H1 (cell line): ENCODE results near the gene IDI1. TPM values are rescaled to one million over a fixed set of nuclear protein-coding genes. Genes with fewer than 3 reads are reported as not detected.

Experiments used
- CTCF ChIA-PET: fragments of 300-600 bp; sonication (Branson Sonifier 250); formaldehyde crosslinking; loops from one replicate; lab custom pipeline; 2021; ENCODE audit not compliant: partially characterized antibody; lab: Charles Lee
- POLR2A ChIA-PET: fragments of 300-600 bp; sonication (Branson Sonifier 250); formaldehyde crosslinking; loops from one replicate; lab custom pipeline; 2021; ENCODE audit warnings: inconsistent platforms; ENCODE audit not compliant: partially characterized antibody; lab: Charles Lee
- DNase-seq, 2 experiments: peaks; one replicate each; pipeline versions ENCODE4 v3.0.0 to v3.0.0-alpha.2; 2010 to 2022; ENCODE audit warnings: low spot score in 2 of 2, low read depth in 1 of 2, mixed read lengths in 1 of 2
- FAIRE-seq: peaks from 2 replicates; lab custom pipeline; 2011; peaks lifted over from hg19 to GRCh38; lab: Jason Lieb, UNC
- H2AFZ ChIP-seq: 2 replicates; pipeline ENCODE4 v1.8.1; 2012; ENCODE audit warnings: low read length, inconsistent platforms
- H2AK5ac ChIP-seq: 2 replicates; pipeline ENCODE4 v1.6.1; 2013; ENCODE audit warnings: low read depth, low read length
- H2BK120ac ChIP-seq: replicated peaks from 2 replicates; pipeline ENCODE3; 2013; ENCODE audit warnings: low read depth, low read length, inconsistent platforms
- H2BK12ac ChIP-seq: 2 replicates; pipeline ENCODE4 v1.6.1; 2013; ENCODE audit warnings: low read depth, low read length
- H2BK15ac ChIP-seq: 2 replicates; pipeline ENCODE4 v1.6.1; 2013; ENCODE audit warnings: low read length
- H2BK20ac ChIP-seq: 2 replicates; pipeline ENCODE4 v1.6.1; 2013; ENCODE audit warnings: low read length
- H2BK5ac ChIP-seq: 2 replicates; pipeline ENCODE4 v1.6.1; 2013; ENCODE audit warnings: low read depth, low read length
- H3K14ac ChIP-seq: 2 replicates; pipeline ENCODE4 v1.6.1; 2013; ENCODE audit warnings: inconsistent platforms; ENCODE audit not compliant: insufficient read length
- H3K18ac ChIP-seq: 2 replicates; pipeline ENCODE4 v1.6.1; 2013; ENCODE audit warnings: low read length; ENCODE audit errors: extremely low read depth
- H3K23ac ChIP-seq: 2 replicates; pipeline ENCODE4 v1.6.1; 2013; ENCODE audit warnings: inconsistent platforms; ENCODE audit not compliant: insufficient read length
- H3K23me2 ChIP-seq: 2 replicates; pipeline ENCODE4 v1.6.1; 2013; ENCODE audit warnings: low read depth, low read length
- H3K27ac ChIP-seq: 2 replicates; pipeline ENCODE4 v1.6.1; 2011; ENCODE audit warnings: low read depth, low read length, inconsistent platforms
- H3K27me3 ChIP-seq, 4 experiments: replicated peaks in 1 of 4; 1 replicate in 1 of 4; 2 replicates in 3 of 4; pipeline versions ENCODE4 v1.6.1 to v1.8.1; 2011 to 2013; ENCODE audit warnings: low read length in 3 of 4, mild to moderate bottlenecking in 3 of 4, inconsistent platforms in 2 of 4, mixed read lengths in 2 of 4, moderate library complexity in 1 of 4; ENCODE audit not compliant: control insufficient read depth in 3 of 4, insufficient read depth in 3 of 4; ENCODE audit errors: extremely low read depth in 1 of 4
- H3K36me3 ChIP-seq, 4 experiments: 2 replicates each; pipeline versions ENCODE4 v1.6.1 to v1.8.1; 2011 to 2013; ENCODE audit warnings: mild to moderate bottlenecking in 4 of 4, low read length in 3 of 4, moderate library complexity in 2 of 4, control low read depth in 1 of 4, inconsistent platforms in 1 of 4; ENCODE audit not compliant: insufficient read depth in 4 of 4, control insufficient read depth in 2 of 4
- H3K4ac ChIP-seq: replicated peaks from 2 replicates; pipeline ENCODE3; 2013; ENCODE audit warnings: low read length, low read depth, mixed read lengths, inconsistent platforms; ENCODE audit not compliant: insufficient read length
- H3K4me1 ChIP-seq, 4 experiments: replicated peaks in 1 of 4; 1 replicate in 1 of 4; 2 replicates in 3 of 4; pipeline versions ENCODE4 v1.6.1 to v1.8.1; 2011 to 2013; ENCODE audit warnings: low read length in 3 of 4, inconsistent platforms in 2 of 4, mixed read lengths in 1 of 4; ENCODE audit not compliant: insufficient read depth in 4 of 4, control insufficient read depth in 3 of 4
- H3K4me2 ChIP-seq, 2 experiments: 2 replicates each; pipeline versions ENCODE4 v1.6.1 to v1.8.1; 2011 to 2013; ENCODE audit warnings: low read depth in 2 of 2, low read length in 2 of 2, control low read depth in 1 of 2, inconsistent platforms in 1 of 2, mild to moderate bottlenecking in 1 of 2; ENCODE audit not compliant: insufficient read depth in 1 of 2
- H3K4me3 ChIP-seq, 4 experiments: fragments of 200-600, 300-600 bp in 1 of 4; sonication (generic), shearing (Covaris generic), sonication (Bioruptor Twin) in 1 of 4; 2 replicates each; pipeline versions ENCODE4 v1.5.1 to v1.8.1; 2011 to 2016; ENCODE audit warnings: low read length in 4 of 4, low read depth in 3 of 4, control low read depth in 2 of 4, inconsistent platforms in 2 of 4, mild to moderate bottlenecking in 2 of 4, mixed read lengths in 1 of 4, moderate library complexity in 1 of 4; ENCODE audit not compliant: insufficient read depth in 2 of 4; ENCODE audit errors: extremely low read depth in 1 of 4
- H3K56ac ChIP-seq: replicated peaks from 2 replicates; pipeline ENCODE3; 2013; ENCODE audit warnings: low read depth, mild to moderate bottlenecking, mixed read lengths, low read length, inconsistent platforms; ENCODE audit not compliant: insufficient read length
- H3K79me1 ChIP-seq: 2 replicates; pipeline ENCODE4 v1.6.1; 2013; ENCODE audit warnings: low read depth, low read length, control low read depth
- H3K79me2 ChIP-seq, 2 experiments: 2 replicates each; pipeline versions ENCODE4 v1.6.1 to v1.8.1; 2012 to 2013; ENCODE audit warnings: low read length in 2 of 2, mild to moderate bottlenecking in 2 of 2, inconsistent platforms in 1 of 2; ENCODE audit not compliant: insufficient read depth in 2 of 2, control insufficient read depth in 1 of 2
- H3K9ac ChIP-seq, 4 experiments: replicated peaks in 1 of 4; 1 replicate in 1 of 4; 2 replicates in 3 of 4; pipeline versions ENCODE4 v1.6.1 to v1.8.1; 2011 to 2013; ENCODE audit warnings: low read depth in 3 of 4, low read length in 3 of 4, control low read depth in 2 of 4, mild to moderate bottlenecking in 2 of 4, moderate library complexity in 2 of 4, inconsistent platforms in 1 of 4; ENCODE audit errors: extremely low read depth in 1 of 4
- H3K9me3 ChIP-seq, 2 experiments: 2 replicates each; pipeline versions ENCODE4 v1.6.1 to v1.8.1; 2012 to 2013; ENCODE audit warnings: mild to moderate bottlenecking in 2 of 2, moderate library complexity in 2 of 2, control low read depth in 1 of 2, inconsistent platforms in 1 of 2, low read depth in 1 of 2, low read length in 1 of 2, mixed read lengths in 1 of 2; ENCODE audit not compliant: insufficient read depth in 2 of 2
- H4K20me1 ChIP-seq, 2 experiments: replicated peaks in 1 of 2; 2 replicates each; pipeline versions ENCODE3 to v1.8.1; 2011 to 2013; ENCODE audit warnings: inconsistent platforms in 2 of 2, low read length in 2 of 2, mild to moderate bottlenecking in 1 of 2; ENCODE audit not compliant: insufficient read depth in 2 of 2, control insufficient read depth in 1 of 2
- H4K5ac ChIP-seq: 2 replicates; pipeline ENCODE4 v1.6.1; 2013; ENCODE audit warnings: low read length, low read depth, mixed read lengths, inconsistent platforms; ENCODE audit not compliant: insufficient read length
- H4K8ac ChIP-seq: 2 replicates; pipeline ENCODE4 v1.8.0; 2013; ENCODE audit warnings: mild to moderate bottlenecking, moderate library complexity, low read length, inconsistent platforms; ENCODE audit not compliant: insufficient read depth; ENCODE audit errors: extremely low read depth
- H4K91ac ChIP-seq: replicated peaks from 2 replicates; pipeline ENCODE3; 2013; ENCODE audit warnings: low read length, mixed read lengths, inconsistent platforms; ENCODE audit not compliant: insufficient read length
- GTF2F1 ChIP-seq: IDR thresholded peaks from 2 replicates; pipeline ENCODE4 v1.6.1; 2012; ENCODE audit warnings: low read depth, low read length, improper control_type of control experiment, borderline replicate concordance
- JUND ChIP-seq: IDR thresholded peaks from 2 replicates; pipeline ENCODE4 v1.6.1; 2011; ENCODE audit warnings: mild to moderate bottlenecking, improper control_type of control experiment, low read length
- NANOG ChIP-seq: IDR thresholded peaks from 2 replicates; pipeline ENCODE4 v1.6.1; 2011; ENCODE audit warnings: low read length, low read depth, mild to moderate bottlenecking, inconsistent platforms; ENCODE audit not compliant: insufficient read depth, poor library complexity, severe bottlenecking
- NRF1 ChIP-seq: IDR thresholded peaks from 2 replicates; pipeline ENCODE4 v1.6.1; 2011; ENCODE audit warnings: mild to moderate bottlenecking, low read depth, low read length, improper control_type of control experiment
- PHF8 ChIP-seq: fragments of 200-600 bp; sonication (generic); conservative IDR thresholded peaks from 2 replicates; pipeline ENCODE4 v1.7.1; 2012; ENCODE audit warnings: low read depth, mild to moderate bottlenecking, inconsistent platforms, low read length, moderate library complexity
- POLR2A ChIP-seq, 2 experiments: IDR thresholded peaks; 1 replicate in 1 of 2; 2 replicates in 1 of 2; pipeline ENCODE4 v1.6.1; 2011; ENCODE audit warnings: low read depth in 2 of 2, low read length in 2 of 2, mild to moderate bottlenecking in 2 of 2; ENCODE audit errors: control extremely low read depth in 1 of 2
- POLR2AphosphoS5 ChIP-seq: IDR thresholded peaks from 2 replicates; pipeline ENCODE4 v1.6.1; 2011; ENCODE audit warnings: low read depth, low read length
- SIRT6 ChIP-seq: IDR thresholded peaks from one replicate; pipeline ENCODE4 v1.7.1; 2012; ENCODE audit warnings: low read length, inconsistent platforms
- SIX5 ChIP-seq: IDR thresholded peaks from 2 replicates; pipeline ENCODE4 v1.6.1; 2011; ENCODE audit warnings: mild to moderate bottlenecking, low read depth, low read length
- SP2 ChIP-seq: IDR thresholded peaks from 2 replicates; pipeline ENCODE4 v1.6.1; 2012; ENCODE audit warnings: mild to moderate bottlenecking, low read length, inconsistent platforms
- SUZ12 ChIP-seq: fragments of 200-600 bp; sonication (generic); IDR thresholded peaks from 2 replicates; pipeline ENCODE4 v1.6.1; 2012; ENCODE audit warnings: mild to moderate bottlenecking, inconsistent platforms, low read length, moderate library complexity, mixed read lengths
- TEAD4 ChIP-seq: IDR thresholded peaks from 2 replicates; pipeline ENCODE4 v1.6.1; 2012; ENCODE audit warnings: low read depth, low read length, inconsistent platforms, mixed read lengths
- YY1 ChIP-seq: IDR thresholded peaks from 2 replicates; pipeline ENCODE4 v1.6.1; 2011; ENCODE audit warnings: low read depth, mild to moderate bottlenecking, low read length
- WGBS, 2 experiments: shearing (Covaris generic) in 1 of 2; methylation state at CpG; one replicate each; pipeline versions ENCODE4 v1.1.6 to v1.1.7; 2013 to 2015; ENCODE audit warnings: low lambda C conversion rate in 2 of 2, mixed read lengths in 2 of 2, inconsistent platforms in 1 of 2, low coverage in 1 of 2, missing lambda C conversion rate in 1 of 2; ENCODE audit not compliant: insufficient replicate concordance in 2 of 2, insufficient coverage in 1 of 2, insufficient read length in 1 of 2; ENCODE audit errors: extremely low coverage in 1 of 2, missing lambda C conversion rate in 1 of 2; 5-methylcytosine and 5-hydroxymethylcytosine counted together
- polyA plus RNA-seq, 7 experiments: library from polyadenylated mRNA; depleted of rRNA in 3 of 7; stranded (reverse) in 5 of 7; unstranded in 2 of 7; fragments of >200 nt in 5 of 7; fragments of 200-250 nt in 2 of 7; gene quantifications; 1 replicate in 5 of 7; 2 replicates in 1 of 7; 4 replicates in 1 of 7; pipeline versions ENCODE4 v1.2.1 to v1.2.3, GENCODE V29; 2011 to 2013; ENCODE audit warnings: missing spikeins in 2 of 7, mixed read lengths in 2 of 7
- total RNA-seq: library from RNA; stranded (reverse); fragmentation: NEBNext Ultra II Directional; extraction: Animal tissue kit (Norgen Biotek cat#: 25700); gene quantifications from 2 replicates; pipeline ENCODE4 v1.2.1, GENCODE V29; 2021
- TF ChIP-seq, protein P1 (sequence below): IDR thresholded peaks from 2 replicates; pipeline ENCODE4 v1.6.1; 2012; ENCODE audit warnings: inconsistent platforms

IDI1 gene
- total and polyA plus RNA-seq, 2 of the 8 experiments (the other 6 are each of a cell fraction or from before 2014, with no cell fraction given), result 35.3 to 56.6 TPM

DNA sequence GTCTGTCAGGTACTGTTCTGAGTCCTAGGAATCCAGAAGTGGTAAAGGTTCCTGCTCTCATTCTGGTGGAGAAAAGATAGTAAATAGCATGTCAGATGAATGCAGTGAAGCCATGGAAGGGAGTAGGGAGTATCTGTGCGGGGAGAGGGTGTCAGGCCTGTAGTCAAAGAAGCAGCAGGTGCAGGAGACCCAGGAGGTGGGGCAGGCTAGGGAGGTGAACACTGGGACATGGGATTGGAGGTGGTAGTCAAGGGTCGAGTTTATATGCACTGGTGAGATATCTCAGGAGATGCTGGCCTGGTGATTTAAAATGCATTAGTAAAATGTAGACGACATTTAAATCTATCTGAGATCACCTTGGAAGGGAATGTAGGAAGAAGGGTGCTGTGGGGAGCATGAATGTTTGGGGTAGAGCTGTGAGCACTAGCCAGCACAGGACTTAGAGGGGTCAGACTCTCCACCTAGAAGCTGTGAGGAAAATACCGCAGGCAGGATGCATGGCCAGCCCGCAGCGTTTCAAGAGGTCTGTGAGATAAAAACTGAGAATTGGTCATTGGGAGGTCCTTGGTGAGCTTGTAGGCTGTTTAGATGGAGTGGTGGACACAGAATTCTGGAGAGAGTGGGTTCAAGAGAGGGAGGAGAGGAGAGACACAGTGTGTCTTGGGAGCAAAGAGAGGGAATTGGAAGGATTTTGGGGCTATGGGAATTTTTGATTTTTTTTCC, 53.9 kb downstream of the IDI1 start:
- Histone ChIP-seq H3K14ac (no peak overlapping the region), H3K9ac (no peak overlapping the region), H3K79me2 (peaks cover 16 to 56% of the 10 kb centered on the region in 2 experiments), H2BK12ac (no peak overlapping the region), H3K18ac (no peak overlapping the region), H3K56ac (no peak overlapping the region), H4K8ac (no peak overlapping the region), H2BK15ac (no peak overlapping the region), H3K4ac (no peak overlapping the region), H2BK5ac (no peak overlapping the region), H3K79me1 (no peaks in the 10 kb centered on the region; the same call in 1 of the 2 replicates), H3K4me2 (no peak overlapping the region), H2BK120ac (no peak overlapping the region), H3K27me3 (no peaks in the 10 kb centered on the region), H2AK5ac (no peak overlapping the region), H4K5ac (no peak overlapping the region), H3K9me3 (no peaks in the 10 kb centered on the region), H3K4me3 (no peak overlapping the region), H3K27ac (no peak overlapping the region), H3K4me1 (no peaks in the 10 kb centered on the region), H4K91ac (no peak overlapping the region), H4K20me1 (peaks cover 6 to 21% of the 10 kb centered on the region in 2 experiments), H3K36me3 (peaks cover 47 to 72% (median 68%) of the 10 kb centered on the region in 4 experiments), H2AFZ (no peak overlapping the region), H2BK20ac (no peak overlapping the region), H3K23ac (no peak overlapping the region), H3K23me2 (no peaks in the 10 kb centered on the region)
- TF ChIP-seq SUZ12 (no peak), SP2 (no peak), NRF1 (no peak), POLR2AphosphoS5 (peak; percentile 79), POLR2A (IDR thresholded peaks at IDR 0.05; ENCODE audit: control extremely low read depth in 1 of 2, low read depth in 2 of 2, low read length in 2 of 2) (peak; percentile 28 to 43; a peak in 1 of 3 replicates), YY1 (no peak), SIX5 (no peak), PHF8 (no peak), JUND (no peak), TEAD4 (no peak), GTF2F1 (no peak), NANOG (no peak), SIRT6 (no peak)
- TF ChIP-seq, protein P1, sequence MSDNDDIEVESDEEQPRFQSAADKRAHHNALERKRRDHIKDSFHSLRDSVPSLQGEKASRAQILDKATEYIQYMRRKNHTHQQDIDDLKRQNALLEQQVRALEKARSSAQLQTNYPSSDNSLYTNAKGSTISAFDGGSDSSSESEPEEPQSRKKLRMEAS, result no peak
- no peak for FAIRE-seq
- WGBS, 2 experiments, result 94% methylated on average over 6 of the region's 6 CpGs; no CpG with 5 or more reads in 1 of the 2 experiments
- ChIA-PET CTCF (no interaction called here), POLR2A (interaction anchor here (1.1 to 4.4 kb wide), 5 partner anchors 9 to 21 kb away, joined by 5 to 28 read pairs (median 6); no protein-coding TSS in a partner anchor)
- DNase-seq, result no peak
